ENCODE data around the gene KIAA1671. TPM values are rescaled to one million over a fixed set of nuclear protein-coding genes. Genes with fewer than 3 reads are reported as not detected.

KIAA1671 gene
- total RNA-seq, 4 donors from 2014 or later: 7.5 to 26.5 (median 9.1) TPM

DNA sequence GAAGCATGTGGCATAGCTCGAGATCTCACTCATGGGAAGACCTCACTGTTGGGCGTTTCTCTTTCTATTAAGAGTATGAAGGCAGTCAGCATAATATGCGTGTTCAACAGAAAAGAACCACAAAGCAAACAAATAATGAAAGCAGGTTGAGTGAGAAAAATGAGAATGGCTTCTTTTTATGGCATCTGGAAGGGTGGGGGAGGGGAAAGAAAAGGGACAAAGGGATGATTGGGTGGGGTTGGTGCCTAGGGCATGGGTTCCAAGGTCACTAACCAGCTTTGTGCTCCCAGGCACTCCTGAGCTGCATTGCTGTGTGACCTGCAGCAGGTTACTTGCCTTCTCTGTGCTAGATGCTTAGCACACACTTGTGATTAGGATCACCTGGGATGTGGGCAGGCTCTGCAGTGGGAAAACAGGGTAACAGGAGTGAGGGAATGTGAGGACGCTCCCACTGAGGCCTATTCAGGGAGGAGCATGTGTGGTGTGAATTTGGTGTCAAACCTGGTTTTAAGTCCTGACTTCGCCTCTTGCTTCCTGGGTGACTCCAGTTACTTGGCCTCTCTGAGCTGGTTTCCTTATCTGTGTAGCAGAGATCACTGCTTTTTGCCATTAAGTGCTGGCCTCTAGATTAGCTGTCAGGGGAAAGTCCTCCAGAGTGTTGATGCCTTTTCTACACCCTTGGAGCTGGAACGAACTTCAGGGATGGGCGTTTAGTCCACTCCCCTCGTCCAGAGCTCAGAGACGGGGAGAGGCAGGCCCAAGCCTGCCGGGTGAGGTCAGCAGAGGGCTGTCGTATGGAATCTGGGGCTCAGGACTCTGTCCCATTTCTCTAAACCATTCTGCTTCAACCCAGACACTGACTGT, 74.8 kb downstream of the KIAA1671 start:
- no peak for DNase-seq (ENCODE audit: low spot score)
- ATAC-seq (ENCODE audit: low FRiP score): no peak
- TF ChIP-seq, protein P1, sequence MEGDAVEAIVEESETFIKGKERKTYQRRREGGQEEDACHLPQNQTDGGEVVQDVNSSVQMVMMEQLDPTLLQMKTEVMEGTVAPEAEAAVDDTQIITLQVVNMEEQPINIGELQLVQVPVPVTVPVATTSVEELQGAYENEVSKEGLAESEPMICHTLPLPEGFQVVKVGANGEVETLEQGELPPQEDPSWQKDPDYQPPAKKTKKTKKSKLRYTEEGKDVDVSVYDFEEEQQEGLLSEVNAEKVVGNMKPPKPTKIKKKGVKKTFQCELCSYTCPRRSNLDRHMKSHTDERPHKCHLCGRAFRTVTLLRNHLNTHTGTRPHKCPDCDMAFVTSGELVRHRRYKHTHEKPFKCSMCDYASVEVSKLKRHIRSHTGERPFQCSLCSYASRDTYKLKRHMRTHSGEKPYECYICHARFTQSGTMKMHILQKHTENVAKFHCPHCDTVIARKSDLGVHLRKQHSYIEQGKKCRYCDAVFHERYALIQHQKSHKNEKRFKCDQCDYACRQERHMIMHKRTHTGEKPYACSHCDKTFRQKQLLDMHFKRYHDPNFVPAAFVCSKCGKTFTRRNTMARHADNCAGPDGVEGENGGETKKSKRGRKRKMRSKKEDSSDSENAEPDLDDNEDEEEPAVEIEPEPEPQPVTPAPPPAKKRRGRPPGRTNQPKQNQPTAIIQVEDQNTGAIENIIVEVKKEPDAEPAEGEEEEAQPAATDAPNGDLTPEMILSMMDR (IDR thresholded peaks at IDR 0.05): no peak

DNA sequence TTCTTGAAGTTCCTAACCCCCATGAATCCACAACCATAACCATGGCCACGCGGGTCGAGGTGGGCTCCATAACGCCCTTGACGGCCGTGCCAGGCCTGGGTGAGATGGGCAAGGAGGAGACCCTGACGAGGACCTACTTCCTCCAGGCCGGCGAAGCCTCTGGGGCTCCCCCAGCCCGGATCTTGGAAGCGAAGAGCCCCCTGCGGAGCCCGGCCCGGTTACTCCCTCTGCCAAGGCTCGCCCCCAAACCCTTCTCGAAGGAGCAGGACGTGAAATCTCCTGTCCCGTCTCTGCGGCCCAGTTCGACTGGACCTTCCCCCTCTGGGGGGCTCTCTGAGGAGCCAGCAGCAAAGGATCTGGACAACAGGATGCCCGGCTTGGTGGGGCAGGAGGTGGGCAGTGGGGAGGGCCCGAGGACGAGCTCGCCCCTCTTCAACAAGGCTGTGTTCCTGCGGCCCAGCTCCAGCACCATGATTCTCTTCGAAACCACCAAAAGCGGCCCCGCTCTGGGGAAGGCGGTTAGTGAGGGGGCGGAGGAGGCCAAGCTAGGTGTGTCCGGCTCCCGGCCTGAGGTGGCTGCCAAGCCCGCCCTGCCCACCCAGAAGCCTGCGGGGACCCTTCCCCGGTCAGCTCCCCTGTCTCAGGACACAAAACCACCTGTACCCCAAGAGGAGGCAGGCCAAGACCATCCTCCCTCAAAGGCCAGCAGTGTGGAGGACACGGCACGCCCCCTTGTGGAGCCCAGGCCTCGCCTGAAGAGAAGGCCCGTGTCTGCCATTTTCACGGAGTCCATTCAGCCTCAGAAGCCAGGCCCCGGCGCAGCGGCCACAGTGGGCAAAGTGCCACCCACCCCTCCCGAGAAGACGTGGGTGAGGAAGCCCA, 75.7 kb downstream of the KIAA1671 start:
- TF ChIP-seq, protein P1 (IDR thresholded peaks at IDR 0.05): no peak
- DNase-seq (ENCODE audit: low spot score) (peak; percentile 37), ATAC-seq (ENCODE audit: low FRiP score) (no peak)

DNA sequence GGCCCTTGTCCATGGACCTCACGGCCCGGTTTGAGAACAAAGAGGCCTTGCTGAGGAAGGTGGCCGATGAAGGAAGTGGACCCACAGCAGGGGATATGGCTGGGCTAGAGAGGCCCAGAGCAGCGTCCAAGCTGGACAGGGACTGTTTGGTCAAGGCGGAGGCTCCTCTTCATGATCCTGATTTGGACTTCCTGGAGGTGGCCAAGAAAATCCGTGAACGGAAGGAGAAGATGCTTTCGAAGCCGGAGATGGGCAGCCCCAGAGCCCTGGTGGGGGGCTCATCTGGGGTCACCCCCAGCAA, 76.3 kb downstream of the KIAA1671 start:
- TF ChIP-seq, protein P1 (IDR thresholded peaks at IDR 0.05): no peak
- DNase-seq (ENCODE audit: low spot score) (no peak), ATAC-seq (ENCODE audit: low FRiP score) (no peak)

DNA sequence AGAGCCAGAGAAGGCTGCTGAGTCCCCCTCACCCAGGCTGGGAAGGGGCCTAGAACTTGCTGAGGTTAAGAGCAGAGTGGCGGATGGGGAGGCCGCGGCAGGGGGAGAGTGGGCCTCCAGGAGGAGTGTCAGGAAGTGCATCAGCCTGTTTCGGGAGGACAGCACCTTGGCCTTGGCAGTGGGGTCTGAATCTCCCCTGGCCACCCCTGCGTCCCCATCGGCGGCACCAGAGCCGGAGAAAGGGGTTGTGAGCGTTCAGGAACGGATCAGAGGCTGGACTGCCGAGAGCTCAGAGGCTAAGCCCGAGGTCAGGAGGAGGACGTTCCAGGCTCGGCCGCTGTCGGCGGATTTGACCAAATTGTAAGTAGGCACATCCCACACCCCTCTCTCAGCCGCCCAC, 76.7 kb downstream of the KIAA1671 start:
- DNase-seq (ENCODE audit: low spot score) (no peak), ATAC-seq (ENCODE audit: low FRiP score) (no peak)

DNA sequence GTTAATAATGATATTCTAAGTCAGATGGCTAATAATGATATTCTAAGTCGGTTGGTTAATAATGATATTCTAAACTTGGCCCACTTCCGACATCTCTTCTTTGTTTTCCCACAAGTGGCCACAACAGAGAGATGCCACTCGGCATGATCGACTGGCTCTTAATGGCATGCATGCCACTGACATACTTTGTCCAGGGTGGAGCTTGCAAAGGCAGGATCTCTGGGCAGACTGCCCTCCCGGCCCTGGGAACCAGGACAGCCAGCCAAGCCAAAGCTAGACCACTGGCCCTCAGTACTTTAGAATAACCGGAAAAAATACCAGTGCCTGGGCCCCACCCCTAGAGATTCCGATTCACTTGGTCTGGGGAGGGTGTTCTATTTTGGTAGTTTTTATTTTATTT, 78.1 kb downstream of the KIAA1671 start:
- ATAC-seq (ENCODE audit: low FRiP score): no peak
- DNase-seq (ENCODE audit: low spot score): no peak
- TF ChIP-seq, protein P1 (IDR thresholded peaks at IDR 0.05): no peak

More for the DNA sequence above, 76.7 kb downstream of the KIAA1671 start:
- TF ChIP-seq, protein P1 (IDR thresholded peaks at IDR 0.05): no peak

DNA sequence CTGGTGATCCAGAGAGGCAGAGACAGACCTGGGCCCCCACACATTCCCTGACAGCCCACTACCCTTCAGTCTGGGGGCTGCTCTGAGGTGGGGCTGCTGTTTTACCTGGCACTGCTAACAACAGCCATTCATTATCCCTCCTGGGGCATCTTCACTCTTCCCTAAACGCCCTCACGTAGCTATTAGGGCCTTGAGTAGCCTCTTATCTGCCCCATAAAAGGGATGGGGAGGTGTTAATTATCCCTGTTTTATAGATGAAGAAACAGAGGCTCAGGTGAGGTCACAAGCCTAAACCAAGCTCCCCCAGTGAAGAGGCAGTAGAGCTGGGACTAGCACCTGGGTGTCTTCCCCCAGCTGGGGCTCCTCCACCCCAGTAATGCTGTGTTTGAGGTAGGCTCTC, 79.5 kb downstream of the KIAA1671 start:
- TF ChIP-seq, protein P1 (IDR thresholded peaks at IDR 0.05): no peak
- no peak for DNase-seq (ENCODE audit: low spot score)
- no peak for ATAC-seq (ENCODE audit: low FRiP score)
